Memory B cell (primary cell): ENCODE measurements around the gene EXOC4.

Experiments
- ATAC-seq: fragments of 150-1000 bp; cut with Tn5 transposase; 2 replicates; pipeline ENCODE4 v1.10.0; 2021; ENCODE audit warnings: low read depth, mild to moderate bottlenecking, moderate library complexity
- DNase-seq, 2 donors: peaks; one replicate each; pipeline ENCODE4 v3.0.0; 2022; ENCODE audit warnings: low spot score in 2 of 2
- H3K27ac Mint-ChIP-seq: one replicate; pipeline ENCODE4 v1.8.0; 2022; ENCODE audit warnings: mild to moderate bottlenecking, moderate library complexity, mixed read lengths
- H3K27me3 Mint-ChIP-seq: one replicate; pipeline ENCODE4 v1.8.0; 2022; ENCODE audit warnings: mixed read lengths
- H3K36me3 Mint-ChIP-seq: one replicate; pipeline ENCODE4 v1.8.0; 2022; ENCODE audit warnings: mild to moderate bottlenecking, mixed read lengths
- H3K4me1 Mint-ChIP-seq: one replicate; pipeline ENCODE4 v1.8.0; 2022; ENCODE audit warnings: mixed read lengths
- H3K4me3 Mint-ChIP-seq: one replicate; pipeline ENCODE4 v1.8.0; 2022; ENCODE audit warnings: mild to moderate bottlenecking, moderate library complexity, mixed read lengths
- H3K9me3 Mint-ChIP-seq: one replicate; pipeline ENCODE4 v1.8.0; 2022; ENCODE audit warnings: mixed read lengths

EXOC4 gene

DNA sequence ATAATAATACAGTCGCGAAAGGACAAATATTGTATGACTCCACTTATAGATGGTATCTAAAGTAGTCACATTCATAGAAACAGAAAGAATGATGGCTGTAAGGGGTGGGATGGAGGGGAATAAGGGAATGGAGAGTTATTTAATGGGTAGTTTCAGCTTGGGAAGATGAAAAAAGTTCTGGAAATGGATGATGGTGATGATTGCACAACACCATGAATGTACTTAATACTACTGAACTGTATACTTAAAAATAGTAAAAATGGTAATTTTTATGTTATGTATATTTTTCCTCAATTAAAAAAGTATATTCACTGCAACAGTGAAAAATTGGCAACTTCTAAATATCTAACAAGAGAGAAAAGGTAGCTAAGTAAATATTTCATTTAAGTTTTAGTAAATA is 265.8 kb downstream of the EXOC4 start:
- Mint-ChIP-seq H3K4me1 (no peaks in the 10 kb centered on the region), H3K27ac (no peak overlapping the region), H3K4me3 (no peak overlapping the region), H3K9me3 (peaks cover 1% of the 10 kb centered on the region), H3K36me3 (peaks cover 14% of the 10 kb centered on the region), H3K27me3 (no peaks in the 10 kb centered on the region)
- ATAC-seq (no peak), DNase-seq (no peak)

DNA sequence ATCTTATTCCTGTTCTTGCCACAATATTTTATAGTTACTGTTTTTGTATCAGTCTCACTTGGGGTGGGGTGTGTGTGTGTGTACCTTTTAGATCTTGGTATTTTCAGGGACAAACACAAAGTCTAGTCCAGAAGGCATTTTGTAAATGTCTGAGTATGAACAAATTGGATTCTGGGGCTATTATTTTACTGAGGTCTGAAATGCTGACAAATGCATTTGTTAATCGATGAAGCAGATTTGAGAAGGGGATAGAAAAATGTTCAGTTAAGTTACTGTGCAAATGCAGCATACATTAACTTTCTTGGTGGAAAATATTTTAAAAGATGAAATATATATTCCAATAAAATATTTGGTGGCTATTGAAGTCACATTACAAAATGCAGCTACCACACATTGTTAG is 267.4 kb downstream of the EXOC4 start:
- Mint-ChIP-seq H3K36me3 (peaks cover 14% of the 10 kb centered on the region), H3K27me3 (no peaks in the 10 kb centered on the region), H3K27ac (no peak overlapping the region), H3K4me3 (no peak overlapping the region), H3K4me1 (no peaks in the 10 kb centered on the region), H3K9me3 (peaks cover 1% of the 10 kb centered on the region)
- ATAC-seq (no peak), DNase-seq (no peak)

DNA sequence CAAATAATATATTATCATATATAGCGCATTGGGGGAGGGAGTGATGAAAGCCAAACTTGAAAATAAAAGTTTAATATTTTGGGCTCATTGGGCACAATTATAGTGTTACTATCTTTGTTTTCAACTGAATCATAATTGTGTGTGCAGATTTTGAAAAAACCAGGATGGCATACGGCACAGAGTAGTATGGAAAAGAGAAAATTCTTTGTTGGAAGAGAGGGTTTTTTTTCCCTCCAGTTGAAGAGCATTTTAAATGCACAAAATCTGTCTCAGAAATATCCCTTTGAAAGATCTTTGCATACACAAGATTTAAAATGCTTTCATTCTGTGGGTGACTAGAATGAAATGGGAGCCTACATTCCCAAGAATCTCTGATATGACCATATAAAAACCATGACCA is 269.6 kb downstream of the EXOC4 start:
- H3K27ac Mint-ChIP-seq, result no peak overlapping the region
- no peaks in the 10 kb centered on the region for H3K4me1 Mint-ChIP-seq
- H3K27me3 Mint-ChIP-seq, result no peaks in the 10 kb centered on the region
- no peaks in the 10 kb centered on the region for H3K9me3 Mint-ChIP-seq
- no peak overlapping the region for H3K4me3 Mint-ChIP-seq
- ATAC-seq (no peak), DNase-seq (no peak)
- peaks cover 8% of the 10 kb centered on the region for H3K36me3 Mint-ChIP-seq

DNA sequence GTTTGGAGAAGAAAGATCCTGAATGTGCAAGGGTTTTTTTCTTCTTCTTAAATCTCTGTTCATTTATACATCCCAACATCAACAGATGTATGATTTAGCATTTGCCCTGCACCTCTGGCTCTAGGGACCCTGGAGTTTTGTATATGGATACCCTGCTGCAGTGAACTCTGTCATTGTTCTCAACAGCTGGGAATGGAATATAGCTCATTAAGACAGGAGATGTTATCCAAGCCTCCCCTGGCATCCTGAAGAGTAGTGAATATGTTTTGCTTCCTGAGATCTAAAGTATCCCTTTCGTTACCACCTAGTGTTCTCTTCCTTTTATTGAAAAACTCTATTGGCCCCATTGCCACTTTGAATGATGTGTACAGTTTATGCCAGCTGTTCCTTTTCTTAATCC is 275.9 kb downstream of the EXOC4 start:
- H3K27me3 Mint-ChIP-seq, result no peaks in the 10 kb centered on the region
- no peaks in the 10 kb centered on the region for H3K4me1 Mint-ChIP-seq
- no peaks in the 10 kb centered on the region for H3K9me3 Mint-ChIP-seq
- H3K4me3 Mint-ChIP-seq, result no peak overlapping the region
- DNase-seq (no peak), ATAC-seq (no peak)
- H3K36me3 Mint-ChIP-seq, result no peaks in the 10 kb centered on the region
- H3K27ac Mint-ChIP-seq, result no peak overlapping the region

DNA sequence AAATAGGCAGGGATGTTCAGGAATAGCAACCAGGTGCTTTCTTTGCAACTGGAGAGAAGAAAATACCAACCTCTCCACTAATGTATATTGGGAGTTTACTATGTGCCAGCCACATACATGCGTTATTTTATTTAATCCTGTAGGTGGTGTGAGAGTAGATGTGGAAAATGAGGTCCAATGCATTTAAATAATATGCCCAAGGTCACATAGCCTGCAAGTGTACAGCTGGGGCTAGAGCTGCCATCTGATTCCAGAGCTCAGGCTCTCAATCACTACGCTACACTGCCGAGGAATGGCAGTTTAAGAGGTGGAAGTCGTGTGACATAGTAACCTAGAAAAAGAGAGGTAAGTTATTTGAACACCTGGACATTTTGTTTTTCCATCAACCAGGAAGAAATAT is 277.0 kb downstream of the EXOC4 start:
- Mint-ChIP-seq H3K36me3 (peaks cover 2% of the 10 kb centered on the region), H3K4me1 (no peaks in the 10 kb centered on the region), H3K4me3 (no peak overlapping the region), H3K9me3 (no peaks in the 10 kb centered on the region), H3K27ac (no peak overlapping the region), H3K27me3 (no peaks in the 10 kb centered on the region)
- no peak for ATAC-seq
- no peak for DNase-seq

DNA sequence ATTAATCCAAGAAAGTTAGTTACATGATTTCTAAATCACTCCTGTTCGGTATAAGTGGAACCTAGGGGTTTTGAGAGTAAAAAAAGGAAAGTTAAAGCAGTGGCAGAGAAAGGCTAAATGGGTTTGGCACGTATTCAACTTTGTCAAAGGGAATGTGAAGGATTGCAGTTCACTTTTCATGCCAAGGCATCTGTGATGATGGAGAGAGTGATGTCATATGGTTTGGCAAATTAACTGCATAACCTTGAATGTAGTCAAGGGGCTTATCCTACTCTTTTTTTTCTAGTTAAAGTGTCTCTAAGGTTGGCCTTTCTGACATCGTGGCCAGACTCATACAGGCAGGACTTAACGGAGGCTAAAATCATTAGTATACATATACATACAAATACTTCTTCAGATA is 277.8 kb downstream of the EXOC4 start:
- Mint-ChIP-seq H3K27me3 (no peaks in the 10 kb centered on the region), H3K36me3 (peaks cover 3% of the 10 kb centered on the region), H3K9me3 (no peaks in the 10 kb centered on the region), H3K4me1 (no peaks in the 10 kb centered on the region), H3K4me3 (no peak overlapping the region), H3K27ac (no peak overlapping the region)
- DNase-seq, result no peak
- ATAC-seq, result no peak

DNA sequence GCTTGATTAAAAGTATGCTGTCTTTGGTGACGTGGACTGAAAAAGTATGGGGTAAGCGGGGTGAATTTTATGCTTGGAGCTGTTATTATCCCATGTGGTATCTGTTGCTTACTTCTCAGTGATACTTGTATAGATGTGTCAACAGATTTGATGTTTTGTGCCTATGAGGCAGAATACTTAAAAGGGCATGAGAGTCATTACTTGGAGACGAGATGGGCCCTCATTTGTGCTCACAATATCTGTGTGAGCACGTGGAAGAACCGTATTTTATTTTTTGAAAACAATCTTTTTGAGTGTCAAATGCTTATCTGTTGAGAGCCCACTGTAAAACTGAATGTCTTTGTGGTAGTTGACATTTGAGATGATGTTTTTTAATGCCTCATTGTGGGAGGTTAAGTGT is 281.9 kb downstream of the EXOC4 start:
- Mint-ChIP-seq H3K4me3 (no peak overlapping the region), H3K36me3 (peaks cover 19% of the 10 kb centered on the region), H3K27me3 (no peaks in the 10 kb centered on the region), H3K27ac (no peak overlapping the region), H3K4me1 (peaks cover 3% of the 10 kb centered on the region), H3K9me3 (no peaks in the 10 kb centered on the region)
- ATAC-seq (no peak), DNase-seq (no peak)

DNA sequence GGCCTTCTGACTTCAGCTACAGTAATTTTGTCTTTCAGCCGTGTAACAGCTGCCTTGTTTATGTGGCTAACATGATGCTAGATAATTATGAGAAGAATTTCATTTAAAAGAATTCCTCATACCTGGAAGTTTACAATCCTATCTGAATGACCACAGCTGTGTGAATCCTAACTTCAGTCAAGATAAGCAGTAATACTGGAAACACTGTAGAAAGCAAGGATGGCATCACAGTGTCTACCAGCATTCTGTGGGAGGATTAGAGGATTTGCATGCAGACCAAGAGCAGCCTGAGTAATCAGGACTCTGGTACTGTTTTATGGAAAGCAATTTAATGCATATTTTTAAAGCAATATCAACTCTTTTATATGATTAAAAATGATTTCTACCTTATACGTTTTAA is 282.4 kb downstream of the EXOC4 start:
- Mint-ChIP-seq H3K4me1 (peaks cover 3% of the 10 kb centered on the region), H3K9me3 (no peaks in the 10 kb centered on the region), H3K27ac (no peak overlapping the region), H3K4me3 (no peak overlapping the region), H3K36me3 (peaks cover 19% of the 10 kb centered on the region), H3K27me3 (no peaks in the 10 kb centered on the region)
- DNase-seq (no peak), ATAC-seq (no peak)

DNA sequence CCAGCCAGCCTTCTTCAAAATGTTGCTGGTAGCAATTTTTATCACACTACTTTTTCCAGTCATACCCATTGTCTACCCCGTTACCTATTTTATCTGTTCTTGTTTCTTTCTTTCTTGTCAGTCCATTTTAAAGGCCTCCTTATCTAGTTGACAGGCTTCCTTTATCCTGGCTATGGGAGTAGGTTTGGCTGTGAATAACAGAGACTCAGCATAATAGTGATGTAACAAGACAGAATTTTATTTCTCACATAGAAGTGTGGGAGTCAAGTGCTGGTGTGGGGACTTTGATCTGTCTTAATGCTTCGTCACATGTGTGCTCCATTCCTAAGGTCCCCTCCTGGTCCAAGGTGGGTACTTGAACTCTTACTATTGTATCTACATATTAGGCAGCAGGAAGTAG is 283.6 kb downstream of the EXOC4 start:
- no peak for ATAC-seq
- H3K36me3 Mint-ChIP-seq, result peaks cover 19% of the 10 kb centered on the region
- H3K27me3 Mint-ChIP-seq, result no peaks in the 10 kb centered on the region
- H3K27ac Mint-ChIP-seq, result no peak overlapping the region
- peaks cover 3% of the 10 kb centered on the region for H3K4me1 Mint-ChIP-seq
- no peak overlapping the region for H3K4me3 Mint-ChIP-seq
- no peaks in the 10 kb centered on the region for H3K9me3 Mint-ChIP-seq
- DNase-seq, result no peak

DNA sequence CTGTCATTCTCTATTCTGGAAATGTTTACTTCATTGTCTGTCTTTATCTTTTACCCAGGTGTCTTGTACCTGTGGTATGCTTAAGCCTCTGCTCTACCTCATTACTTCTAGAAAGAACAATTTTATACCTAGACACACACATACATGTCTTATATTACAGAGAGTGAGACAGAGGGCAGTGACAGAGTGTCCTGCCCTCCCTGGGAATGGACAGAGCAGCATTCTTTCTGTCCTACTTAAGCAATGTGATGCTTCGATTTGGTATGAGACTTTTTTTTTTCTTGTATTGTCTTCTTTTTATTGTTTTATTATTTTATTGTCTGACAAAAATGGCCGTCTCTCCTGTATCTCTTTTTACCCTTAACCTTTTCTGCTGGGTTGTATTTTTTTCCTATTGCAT is 286.1 kb downstream of the EXOC4 start:
- no peak for DNase-seq
- no peaks in the 10 kb centered on the region for H3K9me3 Mint-ChIP-seq
- H3K4me1 Mint-ChIP-seq, result peaks cover 6% of the 10 kb centered on the region
- peaks cover 20% of the 10 kb centered on the region for H3K36me3 Mint-ChIP-seq
- no peak for ATAC-seq
- H3K27me3 Mint-ChIP-seq, result no peaks in the 10 kb centered on the region
- H3K27ac Mint-ChIP-seq, result no peak overlapping the region
- no peak overlapping the region for H3K4me3 Mint-ChIP-seq

DNA sequence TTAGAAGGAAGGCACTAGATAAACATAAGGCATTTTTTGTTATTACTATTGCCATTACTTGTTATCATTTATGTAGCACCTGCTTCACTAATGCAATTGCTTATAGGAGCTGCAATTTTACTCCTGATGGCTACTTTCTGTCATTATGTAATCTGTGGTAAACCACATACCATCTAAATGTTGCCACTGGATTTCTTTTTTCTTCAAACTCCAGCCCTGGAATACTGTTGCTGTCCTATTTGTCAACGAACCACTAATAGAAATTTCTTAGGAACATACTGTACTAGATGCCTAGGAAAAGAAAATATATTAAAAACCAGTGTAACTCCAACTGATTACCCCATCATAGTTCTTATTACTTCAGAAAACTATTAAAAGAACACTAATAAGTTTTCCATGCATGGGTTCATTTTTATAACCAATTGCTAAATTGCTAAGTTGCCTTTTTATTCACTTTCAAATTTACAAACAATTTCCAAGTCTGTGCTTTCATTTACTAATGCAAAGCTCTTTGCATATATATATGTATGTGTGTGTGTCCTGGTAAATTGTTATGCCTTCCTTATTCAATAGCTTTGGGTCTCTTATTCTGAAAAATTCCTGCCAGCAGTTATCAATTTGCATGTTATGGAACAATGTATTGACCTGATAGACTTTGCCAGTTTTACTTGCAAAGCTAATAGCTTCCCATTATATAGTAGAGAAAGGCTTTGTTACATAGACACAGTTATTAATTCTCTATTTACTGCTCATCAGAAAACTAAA is 287.4 kb downstream of the EXOC4 start:
- H3K27ac Mint-ChIP-seq, result no peak overlapping the region

DNA sequence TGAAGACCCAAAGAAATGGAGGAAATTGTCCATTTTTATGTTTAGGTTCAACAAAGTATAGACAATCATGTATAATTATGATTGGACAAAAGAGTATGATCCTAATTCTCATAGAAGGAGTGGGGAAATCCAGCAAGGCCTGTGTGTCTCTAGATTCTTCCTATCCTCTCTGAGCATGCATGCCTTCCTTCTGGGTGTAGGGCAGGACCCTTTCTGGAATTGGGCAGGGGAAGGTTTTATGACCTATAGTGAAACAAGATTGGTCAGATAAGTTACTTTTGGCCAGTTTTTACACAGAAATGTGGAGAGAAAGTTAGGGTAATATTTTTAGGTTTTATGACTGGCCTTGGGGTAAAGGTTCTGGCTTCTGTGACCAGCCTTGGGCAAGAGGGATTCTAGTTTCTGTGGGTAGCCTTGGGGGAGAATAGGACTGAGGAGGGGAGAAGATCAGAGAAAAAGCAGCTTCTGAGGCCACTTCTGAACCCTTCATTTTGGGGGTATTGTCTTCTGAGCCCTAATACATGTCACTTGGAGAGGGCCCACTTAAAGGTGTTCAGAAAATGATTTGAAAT is 289.4 kb downstream of the EXOC4 start:
- Mint-ChIP-seq H3K9me3 (no peaks in the 10 kb centered on the region), H3K27ac (no peak overlapping the region), H3K27me3 (no peaks in the 10 kb centered on the region), H3K36me3 (peaks cover 8% of the 10 kb centered on the region), H3K4me3 (no peak overlapping the region), H3K4me1 (peaks cover 2% of the 10 kb centered on the region)
- DNase-seq (no peak), ATAC-seq (no peak)

More for the DNA sequence above, 287.4 kb downstream of the EXOC4 start:
- Mint-ChIP-seq H3K4me1 (peaks cover 6% of the 10 kb centered on the region), H3K27me3 (no peaks in the 10 kb centered on the region), H3K4me3 (no peak overlapping the region), H3K36me3 (peaks cover 18% of the 10 kb centered on the region), H3K9me3 (no peaks in the 10 kb centered on the region)
- DNase-seq (no peak), ATAC-seq (no peak)

DNA sequence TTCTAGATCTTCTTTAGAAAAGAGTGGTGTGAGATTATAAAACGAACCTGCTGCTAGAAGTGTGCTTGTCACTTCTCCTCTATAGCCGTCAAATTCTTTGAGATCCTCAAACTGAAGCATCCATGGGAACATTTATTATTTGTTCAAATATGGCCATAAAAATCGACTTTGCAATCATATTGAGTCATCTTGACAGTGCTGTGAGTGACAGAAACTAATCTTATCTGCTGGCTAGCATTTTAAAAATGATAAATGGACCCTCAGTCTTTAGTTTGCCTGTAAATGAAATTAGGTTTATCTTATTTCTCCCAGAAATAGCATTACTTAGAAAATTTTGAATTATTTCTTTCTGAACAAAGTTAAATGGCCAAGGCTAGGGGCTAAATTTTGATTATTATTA is 290.8 kb downstream of the EXOC4 start:
- Mint-ChIP-seq H3K4me1 (peaks cover 2% of the 10 kb centered on the region), H3K27ac (no peak overlapping the region), H3K27me3 (no peaks in the 10 kb centered on the region), H3K4me3 (no peak overlapping the region), H3K9me3 (no peaks in the 10 kb centered on the region), H3K36me3 (peaks cover 6% of the 10 kb centered on the region)
- no peak for DNase-seq
- ATAC-seq, result no peak

DNA sequence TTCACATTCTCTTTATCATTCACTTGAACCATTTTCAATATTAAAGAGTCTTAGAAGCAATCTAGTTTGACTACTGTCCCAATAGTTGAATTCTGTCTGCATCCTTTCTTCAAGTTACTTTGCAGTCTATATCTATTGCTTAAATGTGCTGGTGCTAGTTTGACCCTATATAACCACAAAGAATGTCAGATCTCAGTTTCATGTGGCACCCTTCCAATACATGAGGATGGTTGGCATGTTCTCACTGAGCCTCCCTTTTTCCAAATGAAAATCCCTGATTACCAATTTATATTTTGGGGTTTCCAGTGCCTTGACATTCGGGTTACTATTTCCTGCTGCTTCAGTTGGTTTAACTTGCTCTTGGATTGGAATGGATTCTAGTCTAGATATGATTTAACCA is 292.7 kb downstream of the EXOC4 start:
- peaks cover 6% of the 10 kb centered on the region for H3K36me3 Mint-ChIP-seq
- H3K9me3 Mint-ChIP-seq, result no peaks in the 10 kb centered on the region
- H3K27me3 Mint-ChIP-seq, result no peaks in the 10 kb centered on the region
- ATAC-seq (no peak), DNase-seq (no peak)
- peaks cover 2% of the 10 kb centered on the region for H3K4me1 Mint-ChIP-seq
- H3K27ac Mint-ChIP-seq, result no peak overlapping the region
- no peak overlapping the region for H3K4me3 Mint-ChIP-seq

DNA sequence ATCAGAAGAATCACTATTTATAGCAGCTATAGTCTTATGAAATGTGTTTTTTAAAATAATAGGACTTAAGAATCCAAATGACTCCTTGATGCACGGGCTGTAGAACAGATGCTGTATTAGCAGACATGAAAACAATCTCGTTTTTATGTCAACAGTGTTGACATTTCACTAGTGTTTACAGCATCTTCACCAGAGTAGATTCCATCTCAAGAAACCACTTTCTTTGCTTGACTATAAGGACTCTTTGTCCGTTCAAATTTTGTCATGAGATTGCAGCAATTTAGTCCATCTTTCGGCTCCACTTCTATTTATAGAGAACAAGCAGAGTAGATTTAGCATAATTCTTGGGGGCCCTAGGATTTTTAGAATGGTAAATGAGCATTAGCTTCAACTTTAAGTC is 295.1 kb downstream of the EXOC4 start:
- Mint-ChIP-seq H3K36me3 (peaks cover 4% of the 10 kb centered on the region), H3K27me3 (no peaks in the 10 kb centered on the region), H3K27ac (no peak overlapping the region), H3K9me3 (no peaks in the 10 kb centered on the region), H3K4me1 (no peaks in the 10 kb centered on the region), H3K4me3 (no peak overlapping the region)
- DNase-seq (no peak), ATAC-seq (no peak)
